T47D (cell line): Measurements from ENCODE around the gene MYO1G.
"Not testable (repeated sequence)": the region's sequence is repeated elsewhere in the genome, so short reads cannot be mapped to it uniquely, and the experiment has no call there.

Source experiments
- DNase-seq, 2 experiments: peaks; one replicate each; pipeline versions ENCODE4 v3.0.0 to v3.0.0-alpha.2; 2011 to 2012; ENCODE audit warnings: low read depth in 1 of 2, low spot score in 1 of 2
- JUND ChIP-seq: IDR thresholded peaks from 2 replicates; pipeline ENCODE4 v1.6.1; 2012; ENCODE audit warnings: low read depth
- in situ Hi-C: cut with HindIII; loops from 2 replicates; pipeline ENCODE4 v1.10.0; 2016; ENCODE audit warnings: low sequenced_read_pairs, low pct_unique_long_range_greater_than_20kb

Gene MYO1G

DNA sequence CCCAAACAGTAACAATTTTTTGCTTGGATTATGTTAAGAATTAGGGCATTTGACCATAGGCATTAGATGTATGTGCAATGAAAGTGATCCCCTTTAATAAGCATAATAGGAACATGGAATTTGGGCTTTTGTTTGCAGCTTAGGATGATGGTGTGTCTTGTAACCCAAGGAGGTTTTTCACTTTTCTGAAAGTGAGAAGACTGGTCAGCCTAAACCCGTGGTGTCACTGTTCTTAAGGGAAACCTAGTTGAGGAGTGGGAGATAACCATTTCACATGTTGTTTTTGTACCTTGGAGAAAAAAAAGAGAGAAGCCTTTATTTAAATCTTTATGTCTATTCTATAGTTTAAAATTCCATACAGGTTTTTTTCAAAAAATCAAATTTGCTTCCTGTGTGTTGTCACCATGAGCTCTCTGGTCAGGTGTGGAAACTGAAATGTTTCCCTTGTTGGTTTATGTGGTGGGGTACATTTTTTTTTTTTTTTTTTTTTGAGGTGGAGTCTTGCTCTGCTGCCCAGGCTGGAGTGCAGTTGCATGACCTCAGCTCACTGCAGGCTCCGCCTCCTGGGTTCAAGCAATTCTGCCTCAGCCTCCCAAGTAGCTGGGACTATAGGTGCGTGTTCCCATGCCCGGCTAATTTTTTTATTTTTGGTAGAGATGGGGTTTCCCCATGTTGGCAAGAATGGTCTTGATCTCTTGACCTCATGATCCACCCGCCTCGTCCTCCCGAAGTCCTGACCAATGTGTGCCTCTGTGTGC is 28.9 kb upstream of the MYO1G start:
- DNase-seq, result no peak
- in situ Hi-C loops, result no loop called here
- TF ChIP-seq JUND, result no peak

DNA sequence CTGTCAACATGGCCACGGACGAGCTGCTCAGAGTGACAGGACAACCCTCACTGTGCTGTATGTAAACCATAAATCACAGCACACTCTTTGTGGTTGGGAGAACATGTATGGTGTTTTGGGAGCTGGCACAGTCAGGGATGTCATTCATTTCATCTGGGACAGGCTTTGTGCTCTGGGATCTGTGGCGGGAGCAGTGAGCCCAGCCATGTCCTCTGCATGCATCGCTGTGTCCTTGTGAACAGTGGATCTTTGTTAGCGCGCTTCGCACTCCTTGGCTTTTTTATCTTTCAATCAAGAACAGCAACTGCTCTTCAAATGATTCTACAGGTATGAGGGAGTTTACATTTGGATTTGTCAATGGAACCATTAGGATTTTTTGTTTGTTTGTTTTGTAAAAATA is 28.3 kb upstream of the MYO1G start:
- in situ Hi-C loops, result no loop called here
- TF ChIP-seq JUND, result no peak
- DNase-seq, result no peak

DNA sequence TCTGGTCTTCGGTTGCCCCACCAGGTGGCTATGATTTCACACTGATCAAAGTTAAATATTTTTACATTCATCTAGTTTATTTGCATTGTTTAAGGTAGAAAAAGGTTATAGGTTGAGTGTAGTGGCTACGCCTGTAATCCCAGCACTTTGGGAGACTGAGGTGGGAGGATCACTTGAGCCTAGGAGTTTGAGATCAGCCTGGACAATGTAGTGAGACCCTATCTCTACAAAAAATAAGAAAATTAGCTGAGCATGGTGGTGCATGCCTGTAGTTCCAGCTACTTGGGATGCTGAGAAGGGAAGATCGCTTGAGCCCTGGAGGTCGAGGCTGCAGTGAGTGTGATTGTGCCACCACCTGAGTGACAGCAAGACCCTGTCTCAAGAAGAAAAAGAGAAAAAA is 25.0 kb upstream of the MYO1G start:
- in situ Hi-C loops, result no loop called here
- TF ChIP-seq JUND, result no peak
- no peak for DNase-seq

DNA sequence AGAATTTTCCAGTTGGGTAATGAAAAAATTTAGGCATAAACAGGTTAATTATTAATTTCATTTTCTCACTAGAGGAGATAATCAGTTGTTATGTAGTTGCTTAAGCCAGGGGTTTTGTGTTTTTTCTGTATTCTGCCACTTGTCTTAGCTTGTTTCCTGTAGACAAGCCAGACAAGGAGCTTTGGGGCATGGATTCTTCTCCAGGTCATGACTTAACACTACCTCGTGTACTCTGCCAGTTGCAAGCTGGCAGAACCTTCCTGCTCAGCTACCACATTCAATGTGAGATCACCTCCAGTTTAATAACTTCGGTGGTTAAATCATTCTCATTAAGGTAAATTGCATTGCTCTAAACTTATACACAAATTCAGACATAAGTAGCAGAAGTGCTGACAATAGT is 23.0 kb upstream of the MYO1G start:
- peak in 1 of 2 experiments; percentile 37 for DNase-seq

DNA sequence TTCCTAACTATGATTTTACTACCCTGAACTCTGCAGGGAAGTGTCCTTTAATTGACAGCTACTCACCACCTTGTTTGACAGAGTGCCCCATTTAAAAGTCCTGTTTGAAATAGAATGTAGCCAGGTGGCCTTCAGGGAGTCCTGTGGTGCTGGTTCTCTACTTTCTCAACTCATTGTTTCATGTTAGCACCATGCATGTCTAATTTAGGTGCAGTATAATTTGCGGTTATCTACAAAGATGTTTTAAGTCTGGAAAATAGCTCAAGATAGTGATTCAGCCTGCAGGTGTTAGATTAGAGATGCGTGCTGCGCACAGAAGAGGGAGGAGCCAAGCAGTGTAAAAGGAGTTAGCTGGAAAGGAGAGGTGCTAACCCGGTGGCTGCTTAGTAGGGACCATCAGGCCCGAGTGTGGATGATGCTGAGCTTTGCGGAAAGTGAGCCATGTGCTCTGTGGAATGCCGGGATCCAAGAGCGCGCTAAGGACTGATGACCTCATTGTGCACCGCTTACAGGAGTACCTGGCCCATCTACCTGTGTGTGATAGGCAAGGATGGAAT is 22.4 kb upstream of the MYO1G start:
- in situ Hi-C loops, result no loop called here
- DNase-seq, result no peak
- no peak for TF ChIP-seq JUND

More for the DNA sequence above, 23.0 kb upstream of the MYO1G start:
- in situ Hi-C loops, result no loop called here
- no peak for TF ChIP-seq JUND

DNA sequence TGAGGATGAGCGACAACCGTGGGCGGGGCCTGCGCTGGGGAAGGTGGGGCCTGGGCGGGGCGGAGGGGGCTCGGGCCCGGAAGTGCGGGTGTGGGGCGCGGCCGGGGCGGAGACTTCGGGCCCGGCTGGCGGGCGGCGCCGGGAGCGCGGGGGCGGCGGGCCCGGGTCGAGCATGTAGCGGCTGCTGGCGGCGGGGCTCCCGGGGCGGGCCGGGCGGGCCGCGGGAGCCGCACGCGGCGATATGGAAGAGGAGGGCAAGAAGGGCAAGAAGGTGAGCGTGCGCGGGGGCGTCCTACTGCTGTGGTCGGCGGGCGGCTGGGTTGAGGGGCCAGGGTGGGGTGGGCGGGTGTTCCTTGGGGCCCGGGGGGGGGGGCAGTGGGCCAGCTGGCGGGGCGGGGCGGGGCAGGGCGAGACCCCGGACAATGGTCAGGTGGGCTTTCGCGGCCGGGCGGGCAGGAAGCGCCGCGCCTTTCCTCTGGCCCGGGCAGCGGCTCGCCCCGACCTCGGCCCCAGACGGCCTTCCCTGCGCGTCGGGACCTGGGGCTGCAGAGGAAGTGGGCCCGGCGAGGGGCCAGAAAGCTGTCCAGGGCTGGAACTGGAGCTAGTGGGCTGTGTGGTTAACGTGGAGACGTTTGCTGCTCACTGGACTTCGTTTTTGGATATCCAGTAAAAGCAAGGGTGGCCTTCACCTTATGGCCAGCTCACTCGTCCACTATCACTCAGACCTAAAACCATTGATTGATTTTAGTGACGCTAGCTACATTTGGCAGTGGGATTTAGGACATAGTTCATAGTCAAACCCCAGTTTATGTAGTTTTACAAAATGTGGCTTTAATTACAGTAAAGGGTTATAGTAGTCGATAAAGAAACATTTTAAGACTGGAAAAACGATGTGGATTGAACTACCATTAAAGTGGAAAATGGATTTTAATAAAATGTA is 21.5 kb upstream of the MYO1G start, which contains the start of gene CCM2:
CCM2 (plus strand) TSS at position 109 of the 940 bp plus-strand sequence; CDS start at position 242, 133 bp downstream.
- peak in 1 of 2 experiments; percentile 33 for DNase-seq
- in situ Hi-C loops, result no loop called here
- no peak for TF ChIP-seq JUND

DNA sequence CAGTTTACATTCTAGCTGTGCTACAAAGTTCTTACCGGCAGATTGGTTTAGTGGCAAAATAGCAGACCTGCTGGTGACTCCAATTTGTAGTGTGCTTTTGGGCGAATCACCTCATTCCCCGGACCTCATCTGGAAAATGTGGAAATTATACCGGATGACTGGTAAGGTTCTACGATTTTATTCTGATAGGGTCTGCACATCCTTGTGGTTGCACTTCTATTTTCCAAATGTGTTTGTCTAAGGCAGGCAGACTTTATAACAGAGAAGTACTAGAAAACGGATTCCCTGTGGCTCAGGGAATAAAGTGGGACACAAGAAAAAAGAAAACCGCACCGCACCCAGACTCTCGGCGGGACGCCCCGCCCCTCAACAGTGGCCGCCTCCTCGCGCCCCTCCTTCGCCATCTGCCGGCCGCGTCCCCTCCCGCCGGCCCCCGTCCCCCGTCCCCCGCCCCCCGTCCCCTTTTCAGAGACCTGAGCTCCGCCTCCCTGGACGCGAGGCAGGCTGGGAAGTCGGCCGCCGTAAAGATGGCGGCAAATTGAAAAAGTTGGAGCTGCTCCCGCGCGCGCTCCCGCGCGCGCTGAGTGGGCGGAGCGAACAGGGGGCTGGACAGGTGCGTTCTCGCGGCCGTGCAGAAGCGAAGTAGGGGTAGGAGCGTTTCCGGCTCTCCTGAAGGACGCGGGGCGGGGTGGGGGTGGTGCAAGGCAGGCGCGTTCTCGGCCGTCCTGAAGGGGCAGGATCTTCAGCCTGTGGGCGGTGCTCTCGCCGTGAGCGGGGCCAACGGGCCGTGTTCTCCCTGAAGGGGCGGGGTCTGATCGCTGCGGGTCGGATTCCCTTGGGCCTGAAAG is 20.7 kb upstream of the MYO1G start:
- in situ Hi-C loops, result no loop called here
- TF ChIP-seq JUND, result no peak
- DNase-seq, result peak; percentile 91 to 100

DNA sequence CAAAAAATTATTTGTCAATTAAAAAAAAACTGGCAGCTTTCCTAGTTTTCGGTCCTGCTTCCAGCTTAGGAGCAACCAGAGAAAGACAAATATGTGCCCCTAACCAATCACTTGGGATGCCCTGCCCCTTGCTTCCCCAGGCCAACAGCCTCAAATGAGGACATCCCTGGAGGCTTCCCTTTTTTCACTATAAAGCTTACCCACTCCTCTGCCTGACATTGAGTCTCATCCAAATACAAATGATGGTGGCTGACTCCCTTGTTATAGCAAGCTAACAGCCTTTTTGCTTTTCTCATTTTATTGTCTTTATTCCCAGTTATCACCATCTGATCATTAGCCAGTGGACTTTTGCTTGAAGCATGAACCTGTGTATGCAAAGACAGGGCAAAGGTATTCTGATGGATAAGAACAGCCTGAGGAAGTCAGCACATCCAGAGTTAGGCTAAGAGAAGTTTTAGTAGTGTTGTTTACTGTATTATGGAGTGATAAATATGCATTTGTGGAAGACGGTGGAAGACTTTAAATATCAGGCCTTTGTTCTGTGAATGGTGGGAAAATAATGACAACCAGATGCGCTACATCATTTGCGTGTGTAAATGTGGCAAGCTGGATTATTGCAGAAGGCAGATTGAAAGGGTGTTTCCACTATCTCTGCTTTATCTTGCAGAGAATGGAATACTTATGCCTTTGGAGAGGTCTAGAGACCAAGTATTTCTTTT is 19.5 kb upstream of the MYO1G start:
- no peak for TF ChIP-seq JUND
- in situ Hi-C loops, result no loop called here
- DNase-seq, result no peak

DNA sequence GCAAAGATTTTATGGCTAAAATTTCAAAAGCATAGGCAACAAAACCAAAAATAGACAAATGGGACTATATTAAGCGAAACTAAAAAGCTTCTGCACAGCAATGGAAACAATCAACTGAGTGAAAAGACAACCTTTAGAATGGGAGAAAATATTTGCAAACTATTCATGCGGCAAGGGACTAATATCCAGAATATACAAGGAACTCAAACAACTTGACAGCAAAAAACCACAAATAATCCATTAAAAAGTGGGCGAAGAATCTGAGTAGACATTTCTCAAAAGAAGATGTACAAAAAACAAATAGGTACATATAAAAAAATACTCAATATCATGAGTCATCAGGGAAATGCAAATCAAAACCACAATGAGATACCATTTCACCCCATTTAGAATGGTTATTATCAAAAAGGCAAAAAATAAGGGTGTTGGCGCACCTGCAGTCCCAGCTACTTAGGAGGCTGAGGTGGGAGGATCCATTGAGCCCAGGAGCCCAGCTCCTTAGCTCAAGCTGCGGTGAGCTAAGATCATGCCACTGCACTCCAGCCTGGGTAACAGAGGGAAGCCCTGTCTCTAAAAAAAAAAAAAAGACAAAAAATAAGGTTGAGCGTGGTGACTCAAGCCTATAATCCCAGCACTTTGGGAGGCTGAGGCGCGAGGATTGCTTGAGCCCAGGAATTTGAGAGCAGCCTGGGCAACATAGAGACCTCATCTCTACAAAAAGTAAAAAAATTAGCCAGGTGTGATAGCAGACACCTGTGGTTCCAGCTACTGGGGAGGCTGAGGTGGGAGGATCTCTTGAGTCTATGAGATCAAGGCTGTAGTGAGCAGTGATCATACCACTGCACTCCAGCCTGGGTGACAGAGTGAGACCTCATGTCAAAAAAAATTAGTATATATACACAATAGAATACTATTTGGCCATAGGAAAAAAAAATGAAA is 17.0 kb upstream of the MYO1G start:
- no peak for DNase-seq
- TF ChIP-seq JUND, result no peak
- in situ Hi-C loops, result no loop called here

DNA sequence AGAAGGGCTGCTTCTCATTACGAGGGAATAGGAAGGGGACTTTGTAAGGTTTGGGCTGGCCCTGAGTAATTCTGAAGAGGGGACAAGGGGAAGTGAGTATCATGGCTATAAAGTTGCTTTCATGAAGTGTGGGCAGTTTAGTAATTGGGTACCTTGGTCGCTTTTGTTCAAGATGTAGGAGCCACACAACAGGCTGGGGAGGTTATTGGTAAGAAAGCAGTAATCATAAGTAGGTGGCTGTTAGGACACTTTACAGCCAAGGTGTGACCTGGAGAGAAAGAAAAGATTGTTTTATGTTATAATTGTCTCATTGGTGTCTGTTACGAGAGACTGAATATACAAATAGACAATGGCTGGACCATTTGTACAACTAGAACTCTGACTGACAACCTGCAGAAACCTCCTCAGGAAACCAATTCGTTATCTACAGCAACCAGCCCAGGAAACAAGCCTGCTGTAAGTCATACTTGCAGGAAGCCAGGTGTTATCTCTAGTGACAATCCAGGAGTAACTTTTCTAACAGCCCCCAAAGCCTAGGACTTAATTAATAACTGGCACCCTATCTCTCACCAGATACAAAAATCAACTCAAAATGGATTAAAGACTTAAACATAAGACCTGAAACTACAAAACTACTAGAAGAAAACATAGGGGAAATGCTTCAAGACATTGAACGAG is 16.2 kb upstream of the MYO1G start:
- DNase-seq, result no peak
- in situ Hi-C loops, result no loop called here
- no peak for TF ChIP-seq JUND

DNA sequence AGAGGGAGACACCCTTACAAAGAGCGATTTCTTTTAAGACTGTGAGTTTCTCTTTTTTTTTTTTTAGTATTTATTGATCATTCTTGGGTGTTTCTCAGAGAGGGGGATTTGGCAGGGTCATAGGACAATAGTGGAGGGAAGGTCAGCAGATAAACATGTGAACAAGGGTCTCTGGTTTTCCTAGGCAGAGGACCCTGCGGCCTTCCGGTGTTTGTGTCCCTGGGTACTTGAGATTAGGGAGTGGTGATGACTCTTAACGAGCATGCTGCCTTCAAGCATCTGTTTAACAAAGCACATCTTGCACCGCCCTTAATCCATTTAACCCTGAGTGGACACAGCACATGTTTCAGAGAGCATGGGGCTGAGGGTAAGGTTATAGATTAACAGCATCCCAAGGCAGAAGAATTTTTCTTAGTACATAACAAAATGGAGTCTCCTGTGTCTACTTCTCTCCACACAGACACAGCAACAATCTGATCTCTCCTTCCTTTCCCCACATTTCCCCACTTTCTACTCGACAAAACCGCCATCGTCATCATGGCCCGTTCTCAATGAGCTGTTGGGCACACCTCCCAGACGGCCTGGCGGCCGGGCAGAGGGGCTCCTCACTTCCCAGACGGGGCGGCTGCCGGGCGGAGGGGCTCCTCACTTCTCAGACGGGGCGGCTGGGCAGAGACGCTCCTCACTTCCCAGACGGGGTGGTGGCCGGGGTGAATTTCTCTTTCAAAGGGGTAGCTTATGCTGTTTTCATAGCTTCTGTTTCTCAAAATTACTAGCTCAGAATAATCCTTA is 13.4 kb upstream of the MYO1G start:
- in situ Hi-C loops, DNase-seq: not testable (repeated sequence)
